Smooth muscle cell of the brain vasculature (primary cell): ENCODE results near the gene DAB2IP.

Experiments used
- DNase-seq: peaks from one replicate; pipeline ENCODE4 v3.0.0-alpha.2; 2012; ENCODE audit warnings: low read depth, low spot score

The DAB2IP gene

GRCh38 chr9:121684381-121685145 is 33.1 kb downstream of the DAB2IP start:
- DNase-seq = no peak

GRCh38 chr9:121685146-121685794 is 33.8 kb downstream of the DAB2IP start:
- no peak for DNase-seq

GRCh38 chr9:121685795-121686377 is 34.5 kb downstream of the DAB2IP start:
- no peak for DNase-seq

- no peak for DNase-seq
Measured at GRCh38 chr9:121686930-121687541, 35.6 kb downstream of the DAB2IP start.

GRCh38 chr9:121688146-121688680 is 36.8 kb downstream of the DAB2IP start:
- no peak for DNase-seq

- DNase-seq = no peak
Measured at GRCh38 chr9:121688681-121689080, 37.2 kb downstream of the DAB2IP start.

- no peak for DNase-seq
Measured at GRCh38 chr9:121689461-121690157, 38.2 kb downstream of the DAB2IP start.

GRCh38 chr9:121690316-121690715 is 38.9 kb downstream of the DAB2IP start:
- no peak for DNase-seq

- no peak for DNase-seq
Measured at GRCh38 chr9:121690766-121691165, 39.3 kb downstream of the DAB2IP start.

- DNase-seq = no peak
Measured at GRCh38 chr9:121691890-121692289, 40.5 kb downstream of the DAB2IP start.

GRCh38 chr9:121692606-121693387 is 41.4 kb downstream of the DAB2IP start:
- DNase-seq = no peak

- no peak for DNase-seq
Measured at GRCh38 chr9:121693388-121693670, 41.9 kb downstream of the DAB2IP start.

GRCh38 chr9:121694001-121694400 is 42.6 kb downstream of the DAB2IP start:
- no peak for DNase-seq

- DNase-seq = no peak
Measured at GRCh38 chr9:121694600-121694999, 43.2 kb downstream of the DAB2IP start.

GRCh38 chr9:121696930-121697329 is 45.5 kb downstream of the DAB2IP start:
- DNase-seq = no peak

- DNase-seq = no peak
Measured at GRCh38 chr9:121698627-121699570, 47.5 kb downstream of the DAB2IP start.

- DNase-seq = no peak
Measured at GRCh38 chr9:121699571-121700164, 48.2 kb downstream of the DAB2IP start.

GRCh38 chr9:121700165-121700831 is 48.9 kb downstream of the DAB2IP start:
- DNase-seq = no peak
